Hematopoietic multipotent progenitor cell treated with erythropoietin and hydrocortisone succinate and interleukin-3 and kit ligand, for 6 days (in vitro differentiated cells): ENCODE measurements around the gene TATDN3.
A peak's percentile ranks its signal among the peaks of the same experiment; 100 is the strongest.
"Not testable (repeated sequence)": the region's sequence is repeated elsewhere in the genome, so short reads cannot be mapped to it uniquely, and the experiment has no call there.

ENCODE experiments used
- DNase-seq: peaks from one replicate; pipeline ENCODE4 v3.0.0-alpha.2; 2015

Gene TATDN3

DNA sequence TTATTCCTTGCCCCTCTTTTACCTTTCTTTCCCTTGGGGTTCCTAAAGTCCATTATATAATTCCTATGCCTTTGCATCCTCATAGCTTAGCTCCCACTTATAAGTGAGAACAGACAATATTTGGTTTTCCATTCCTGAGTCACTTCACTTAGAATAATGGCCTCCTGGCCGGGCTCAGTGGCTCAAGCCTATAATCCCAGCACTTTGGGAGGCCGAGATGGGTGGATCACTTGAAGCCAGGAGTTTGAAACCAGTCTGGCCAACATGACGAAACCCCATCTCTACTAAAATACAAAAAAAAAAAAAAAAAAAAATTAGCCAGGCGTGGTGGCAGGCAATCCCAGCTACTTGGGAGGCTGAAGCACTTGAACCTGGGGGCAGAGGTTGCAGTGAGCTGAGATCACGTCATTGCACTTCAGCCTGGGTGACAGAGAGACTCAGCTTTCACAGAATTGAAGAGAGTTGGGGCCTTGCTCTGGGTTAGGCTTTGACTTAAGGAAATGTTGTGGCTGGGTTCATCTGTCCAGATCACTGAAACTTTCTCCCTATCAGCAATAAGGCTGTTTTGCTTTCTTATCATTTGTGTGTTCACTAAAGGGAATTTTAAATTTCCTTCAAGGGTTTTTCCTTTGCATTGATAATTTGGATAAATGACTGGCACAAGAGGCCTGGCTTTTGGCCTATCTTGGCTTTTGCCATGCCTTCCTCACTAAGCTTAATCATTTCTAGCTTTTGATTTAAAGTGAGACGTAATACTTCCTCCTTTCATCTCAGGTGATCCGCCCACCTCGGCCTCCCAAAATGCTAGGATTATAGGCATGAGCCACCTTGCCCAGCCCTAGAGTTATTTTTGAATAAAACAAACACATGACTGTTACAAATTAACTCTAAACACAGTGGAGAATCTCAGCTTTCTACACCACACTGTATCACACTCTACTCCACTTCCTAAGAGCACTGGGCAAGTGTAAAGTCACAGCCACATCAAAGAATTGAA, 41.8 kb downstream of the TATDN3 start:
- DNase-seq, result not testable (repeated sequence)

DNA sequence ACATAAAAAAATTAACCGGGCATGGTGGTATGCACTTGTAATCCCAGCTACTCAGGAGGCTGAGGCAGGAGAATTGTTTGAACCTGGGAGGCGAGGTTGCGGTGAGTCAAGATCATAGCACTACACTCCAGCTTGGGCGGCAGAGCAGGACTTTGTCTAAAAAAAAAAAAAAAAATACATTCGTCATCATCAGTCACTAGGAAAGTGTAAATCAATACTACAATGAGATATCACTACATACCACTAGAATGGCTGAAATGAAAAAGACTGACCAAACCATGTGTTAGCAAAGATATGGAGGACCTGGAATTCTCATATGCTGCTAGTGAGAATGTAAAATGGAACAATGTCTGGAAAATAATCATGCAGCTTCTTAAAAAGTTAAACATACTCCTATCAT, 46.5 kb downstream of the TATDN3 start:
- no peak for DNase-seq

DNA sequence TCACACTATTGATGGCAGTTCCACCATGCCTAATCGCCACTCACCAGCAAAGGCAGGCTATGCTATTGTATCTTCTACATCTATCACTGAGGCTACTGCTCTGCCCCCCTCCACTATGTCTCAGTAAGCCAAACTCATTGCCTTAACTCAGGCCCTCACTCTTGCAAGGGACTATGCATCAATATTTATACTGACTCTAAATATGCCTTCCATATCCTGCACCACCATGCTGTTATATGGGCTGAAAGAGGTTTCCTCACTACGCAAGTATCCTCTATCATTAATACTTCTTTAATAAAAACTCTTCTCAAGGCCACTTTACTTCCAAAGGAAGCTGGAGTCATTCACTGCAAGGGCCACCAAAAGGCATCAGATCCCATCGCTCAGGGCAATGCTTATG, 52.8 kb downstream of the TATDN3 start:
- DNase-seq, result not testable (repeated sequence)

DNA sequence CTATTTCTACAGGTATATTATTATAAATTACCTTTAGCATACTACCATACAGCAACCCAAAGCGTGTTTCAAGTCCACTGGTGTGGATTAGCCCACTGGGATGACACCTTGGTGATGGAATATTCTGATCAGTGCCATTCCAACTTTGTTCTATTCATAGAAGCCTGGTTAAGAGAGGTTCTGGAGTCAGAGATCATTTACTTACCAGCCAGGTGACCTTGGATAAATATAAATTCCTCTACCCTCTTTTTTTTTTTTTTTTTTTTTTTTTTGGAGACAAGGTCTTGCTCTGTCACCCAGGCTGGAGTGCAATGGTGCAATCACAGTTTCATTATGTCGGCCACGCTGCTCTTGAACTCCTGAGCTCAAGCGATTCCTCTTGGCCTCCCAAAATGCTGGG, 55.9 kb downstream of the TATDN3 start, which contains the start of gene SPATA45:
Gene SPATA45, minus strand, starts transcription at position 101 of the 400 bp plus-strand sequence. CDS start 11,500 bp downstream, outside the sequence.
- DNase-seq, result no peak

DNA sequence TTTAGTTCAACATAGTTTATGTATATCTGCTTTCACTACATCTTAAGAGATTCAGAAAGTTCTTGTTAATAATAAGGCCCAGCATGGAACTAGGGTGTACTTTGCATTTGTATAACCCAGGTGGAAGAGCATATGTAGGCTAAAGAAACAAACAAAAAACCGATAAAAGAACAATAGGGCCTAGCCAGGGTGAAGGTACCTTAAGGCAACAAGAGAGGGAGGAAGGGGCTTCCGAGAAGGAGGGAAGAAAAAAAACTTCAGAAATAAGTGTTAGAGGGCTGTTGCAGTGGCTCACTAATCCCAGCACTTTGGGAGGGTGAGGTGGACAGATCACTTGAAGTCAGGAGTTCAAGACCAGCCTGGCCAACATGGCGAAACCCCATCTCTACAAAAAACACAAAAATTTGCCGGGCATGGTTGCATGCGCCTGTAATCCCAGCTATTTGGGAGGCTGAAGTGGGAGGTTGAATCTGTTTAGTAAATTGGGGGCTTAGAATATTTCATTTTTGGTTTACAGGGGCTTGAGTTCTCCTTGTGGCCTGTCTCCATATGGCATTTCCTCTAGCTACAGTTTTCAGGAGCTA, 60.5 kb downstream of the TATDN3 start:
- no peak for DNase-seq

DNA sequence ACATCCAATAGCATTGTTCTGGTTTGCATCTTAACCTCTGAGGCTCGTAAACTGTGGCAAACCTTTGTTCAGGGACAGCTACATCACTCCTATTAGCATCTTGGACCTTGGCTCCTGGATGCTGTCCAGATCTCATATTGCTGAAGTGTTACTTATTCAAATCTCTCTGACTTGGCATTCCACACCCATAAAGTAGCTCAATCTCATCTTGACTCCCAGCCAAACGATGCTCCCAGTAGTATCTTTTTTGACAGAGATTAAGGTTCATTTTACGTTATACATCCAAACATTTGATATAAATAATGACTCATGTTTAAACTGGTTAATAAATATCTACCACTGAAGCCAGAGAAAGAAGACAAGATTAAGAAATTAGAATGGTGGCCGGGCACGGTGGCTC, 62.0 kb downstream of the TATDN3 start:
- no peak for DNase-seq

DNA sequence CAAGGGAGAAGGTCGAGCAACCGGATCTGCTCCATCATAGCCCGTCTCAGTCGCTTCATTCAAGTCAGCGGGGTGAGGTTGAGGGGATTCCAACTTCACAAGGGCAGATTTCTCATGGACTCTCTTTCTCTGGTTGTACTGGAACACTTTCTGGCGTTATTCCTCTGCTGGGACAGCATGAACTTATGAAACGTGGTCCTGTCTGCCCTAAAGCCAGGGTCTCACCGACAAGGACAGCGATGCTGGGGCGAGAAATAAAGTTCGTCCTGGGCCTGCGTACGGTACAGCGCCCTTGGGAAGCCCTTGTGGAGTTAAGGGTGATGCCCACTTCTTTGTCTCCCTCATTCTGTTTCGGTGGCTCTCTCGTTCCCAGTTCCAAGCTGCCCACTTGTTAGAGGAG, 65.1 kb downstream of the TATDN3 start:
- no peak for DNase-seq

DNA sequence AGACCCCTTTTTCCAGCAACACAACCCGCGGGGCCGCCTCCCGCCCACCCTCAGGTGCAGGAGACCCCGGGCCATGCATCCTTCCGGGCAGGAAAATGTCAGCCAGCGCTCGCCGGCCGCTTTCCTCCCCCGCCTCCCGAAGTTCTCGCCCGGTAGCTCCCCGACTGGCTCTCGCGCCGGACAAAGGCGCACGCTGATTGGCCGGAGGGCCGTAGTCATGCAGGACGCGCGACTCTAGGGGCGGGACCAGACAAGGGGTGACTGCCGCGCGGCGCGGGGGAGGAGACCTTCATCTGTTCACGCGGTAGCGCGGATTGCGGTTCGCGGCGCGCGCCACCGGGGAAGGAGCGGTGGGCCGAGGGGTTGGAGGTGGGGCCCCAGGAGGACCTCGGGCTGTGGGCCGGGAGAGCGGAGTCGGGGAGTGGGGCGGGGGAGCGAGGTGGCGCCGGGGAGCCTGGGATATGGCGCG, 66.3 kb downstream of the TATDN3 start, which contains the start of gene FLVCR1:
Gene FLVCR1, plus strand, starts transcription at position 284 of the 469 bp plus-strand sequence. Its CDS starts 178 bp downstream, at position 462.
- DNase-seq, result peak; percentile 98

DNA sequence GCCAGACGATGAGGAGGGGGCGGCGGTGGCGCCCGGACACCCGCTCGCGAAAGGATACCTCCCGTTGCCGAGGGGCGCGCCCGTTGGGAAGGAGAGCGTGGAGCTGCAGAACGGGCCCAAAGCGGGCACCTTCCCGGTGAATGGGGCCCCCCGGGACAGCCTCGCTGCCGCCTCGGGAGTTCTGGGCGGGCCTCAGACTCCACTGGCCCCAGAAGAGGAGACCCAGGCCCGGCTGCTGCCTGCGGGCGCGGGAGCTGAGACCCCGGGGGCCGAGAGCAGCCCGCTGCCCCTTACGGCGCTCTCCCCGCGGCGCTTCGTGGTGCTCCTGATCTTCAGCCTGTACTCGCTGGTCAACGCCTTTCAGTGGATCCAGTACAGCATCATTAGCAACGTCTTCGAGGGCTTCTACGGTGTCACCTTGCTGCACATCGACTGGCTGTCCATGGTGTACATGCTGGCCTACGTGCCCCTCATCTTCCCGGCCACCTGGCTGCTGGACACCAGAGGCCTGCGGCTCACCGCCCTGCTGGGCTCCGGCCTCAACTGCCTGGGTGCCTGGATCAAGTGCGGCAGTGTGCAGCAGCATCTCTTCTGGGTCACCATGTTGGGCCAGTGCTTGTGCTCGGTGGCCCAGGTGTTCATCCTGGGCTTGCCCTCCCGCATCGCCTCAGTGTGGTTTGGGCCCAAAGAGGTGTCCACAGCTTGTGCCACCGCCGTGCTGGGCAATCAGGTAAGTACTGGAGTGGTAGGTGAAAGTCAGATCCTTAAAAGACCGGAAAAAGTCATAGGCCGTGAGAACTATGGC, 67.0 kb downstream of the TATDN3 start:
- peak; percentile 64 for DNase-seq

DNA sequence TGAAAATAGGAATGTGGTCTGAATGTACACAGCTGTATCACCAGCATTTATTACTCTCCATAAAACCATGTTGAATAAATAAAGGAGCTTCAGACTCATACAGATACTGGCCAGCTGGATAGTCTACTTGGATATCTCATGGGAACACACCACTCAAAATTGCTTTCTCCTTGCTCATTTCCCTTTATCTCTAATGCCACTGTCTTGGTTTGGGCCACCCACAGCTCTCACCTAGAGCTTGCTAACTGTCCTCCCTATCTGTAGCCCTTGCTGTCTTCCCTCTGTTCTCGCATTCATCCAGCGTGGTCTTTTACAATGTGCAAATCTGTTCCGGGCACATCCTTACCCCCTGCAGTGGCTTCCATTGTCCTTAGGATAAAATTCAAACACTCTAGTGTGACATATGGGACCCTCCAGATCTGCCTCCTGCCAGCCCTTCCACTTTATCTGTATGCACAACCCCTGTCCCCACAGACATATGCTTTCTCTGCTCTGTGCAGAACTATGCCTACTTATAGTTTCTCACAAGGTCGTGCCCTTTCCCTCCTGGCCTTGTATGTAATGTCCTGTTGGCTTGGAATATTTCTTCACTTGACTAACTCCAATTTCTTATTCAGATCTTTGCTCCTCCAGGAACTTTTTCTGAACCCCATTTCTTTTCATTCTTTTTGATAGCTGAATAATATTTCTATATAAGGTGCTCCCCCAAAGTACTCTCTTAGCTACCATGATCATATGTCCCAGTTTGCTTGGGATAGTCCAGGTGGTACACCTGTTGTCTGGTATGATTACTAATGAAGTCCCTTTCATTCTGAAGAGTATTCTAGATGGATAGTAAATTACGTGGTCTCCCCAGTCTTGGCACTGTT, 69.3 kb downstream of the TATDN3 start:
- peak; percentile 93 for DNase-seq

DNA sequence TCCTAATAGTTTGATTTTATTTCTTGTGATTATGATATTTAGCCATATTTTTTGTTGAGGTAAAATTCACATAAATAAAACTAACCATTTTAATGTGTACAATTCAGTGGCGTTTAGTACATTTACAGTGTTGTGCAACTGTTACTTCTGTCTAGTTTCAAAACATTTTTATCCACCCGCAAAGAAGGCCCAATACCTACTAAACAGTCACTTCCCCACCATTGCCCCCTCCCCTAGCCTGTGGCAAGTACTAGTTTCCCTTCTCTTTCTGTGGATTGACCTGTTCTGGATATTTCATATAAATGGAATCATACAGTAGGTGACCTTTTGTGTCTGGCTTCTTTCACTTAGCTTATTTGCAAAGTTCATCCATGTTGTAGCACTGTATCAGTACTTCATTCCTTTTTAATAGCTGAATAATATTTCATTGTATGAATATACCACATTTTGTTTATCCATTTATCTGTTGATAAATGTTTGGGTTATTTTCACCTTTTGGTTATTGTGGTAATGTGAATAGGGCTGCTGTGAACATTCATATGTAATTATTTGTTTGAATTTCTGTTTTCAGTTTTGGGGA, 70.5 kb downstream of the TATDN3 start:
- DNase-seq, result no peak

DNA sequence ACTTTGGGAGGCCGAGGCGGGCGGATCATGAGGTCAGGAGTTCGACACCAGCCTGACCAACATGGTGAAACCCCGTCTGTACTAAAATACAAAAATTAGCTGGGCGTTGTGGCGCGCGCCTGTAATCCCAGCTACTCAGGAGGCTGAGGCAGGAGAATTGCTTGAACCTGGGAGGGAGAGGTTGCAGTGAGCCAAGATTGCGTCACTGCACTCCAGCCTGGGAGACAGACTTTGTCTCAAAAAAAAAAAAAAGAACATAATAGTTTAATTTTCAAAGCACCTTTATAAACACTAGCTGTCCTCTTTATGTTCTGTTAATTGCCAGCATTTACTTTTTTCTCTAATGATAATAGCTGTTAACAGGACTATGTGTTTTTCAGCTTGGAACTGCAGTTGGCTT, 71.7 kb downstream of the TATDN3 start:
- not testable (repeated sequence) for DNase-seq

DNA sequence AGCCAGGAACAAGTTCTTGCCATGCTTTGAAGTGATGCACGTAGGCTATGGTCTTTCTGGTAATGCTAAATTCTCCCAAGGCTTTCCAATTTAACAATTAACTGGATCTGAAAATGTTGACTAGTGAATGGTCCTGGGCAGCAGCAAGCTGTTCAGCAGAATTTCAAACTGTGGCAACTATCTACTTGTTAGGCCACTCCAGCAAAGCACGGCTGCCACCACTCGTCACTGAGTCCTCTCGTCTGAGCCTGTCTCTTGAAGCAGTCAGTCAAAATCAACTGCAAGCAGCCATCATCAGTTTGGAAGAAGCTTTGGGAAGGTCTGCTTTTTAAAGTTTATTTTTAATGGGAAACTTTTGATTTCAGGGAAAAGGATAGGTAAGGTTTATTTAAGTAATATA, 72.5 kb downstream of the TATDN3 start:
- DNase-seq, result no peak
